IMR-90 (cell line): ENCODE results near the gene EXOSC9. TPM values are rescaled to one million over a fixed set of nuclear protein-coding genes. Genes with fewer than 3 reads are reported as not detected.
A peak's percentile ranks its signal among the peaks of the same experiment; 100 is the strongest.

ENCODE experiments used
- ATAC-seq: fragments of 200-7000 bp; cut with Tn5 transposase; 2 replicates; pipeline ENCODE4 v1.9.1; 2020; ENCODE audit warnings: low read depth, mild to moderate bottlenecking, moderate library complexity
- BruUV-seq: library from RNA; stranded (reverse); fragments of 400-500 nt; replicated peaks from 2 replicates; lab custom pipeline; 2021; lab: Mats Ljungman, UMichigan
- CTCF ChIA-PET: fragments of 300-600 bp; formaldehyde crosslinking; extraction: SDS; loops from one replicate; lab custom pipeline; 2021; ENCODE audit warnings: antibody characterized with exemption; lab: Yijun Ruan, JAX
- POLR2A ChIA-PET: fragments of 300-600 bp; sonication (Branson Sonifier 250); formaldehyde crosslinking; loops from one replicate; lab custom pipeline; 2022; ENCODE audit warnings: antibody characterized with exemption; ENCODE audit not compliant: unreplicated experiment; lab: Charles Lee
- DNase-seq: peaks from one replicate; pipeline ENCODE4 v3.0.0; 2013
- H2AFZ ChIP-seq: replicated peaks from 2 replicates; pipeline ENCODE3; 2013; ENCODE audit warnings: low read length, mild to moderate bottlenecking; ENCODE audit not compliant: poor library complexity
- H2AK5ac ChIP-seq: 2 replicates; pipeline ENCODE4 v1.6.1; 2013; ENCODE audit warnings: low read depth, low read length, inconsistent platforms
- H2AK9ac ChIP-seq: replicated peaks from 2 replicates; pipeline ENCODE3; 2013; ENCODE audit warnings: mild to moderate bottlenecking, low read depth, low read length, moderate library complexity; ENCODE audit not compliant: poor library complexity
- H2BK120ac ChIP-seq: 2 replicates; pipeline ENCODE4 v1.6.1; 2013; ENCODE audit warnings: low read depth, low read length, inconsistent platforms
- H2BK15ac ChIP-seq: 3 replicates; pipeline ENCODE4 v1.6.1; 2013; ENCODE audit warnings: low read depth, low read length, inconsistent platforms
- H2BK20ac ChIP-seq: 2 replicates; pipeline ENCODE4 v1.6.1; 2013; ENCODE audit warnings: low read depth, mild to moderate bottlenecking, inconsistent platforms, low read length, moderate library complexity
- H2BK5ac ChIP-seq: 2 replicates; pipeline ENCODE4 v1.6.1; 2013; ENCODE audit warnings: mild to moderate bottlenecking, low read depth, low read length, inconsistent platforms; ENCODE audit not compliant: poor library complexity, severe bottlenecking
- H3K14ac ChIP-seq: replicated peaks from 2 replicates; pipeline ENCODE4 v1.6.1; 2013; ENCODE audit warnings: low read depth, low read length, inconsistent platforms
- H3K18ac ChIP-seq: 2 replicates; pipeline ENCODE4 v1.6.1; 2013; ENCODE audit warnings: low read depth, low read length, control low read depth
- H3K23ac ChIP-seq: 2 replicates; pipeline ENCODE4 v1.6.1; 2013; ENCODE audit warnings: low read depth, low read length, inconsistent platforms
- H3K27ac ChIP-seq: 2 replicates; pipeline ENCODE4 v1.5.1; 2013; ENCODE audit warnings: mild to moderate bottlenecking, control low read depth, low read length; ENCODE audit not compliant: insufficient read depth
- H3K27me3 ChIP-seq: 2 replicates; pipeline ENCODE4 v1.6.1; 2013; ENCODE audit warnings: low read length; ENCODE audit not compliant: control insufficient read depth, insufficient read depth
- H3K36me3 ChIP-seq: 2 replicates; pipeline ENCODE4 v1.6.1; 2013; ENCODE audit warnings: low read length, mixed read lengths; ENCODE audit not compliant: control insufficient read depth, insufficient read depth
- H3K4ac ChIP-seq: 2 replicates; pipeline ENCODE4 v1.6.1; 2013; ENCODE audit warnings: low read depth, low read length, inconsistent platforms
- H3K4me1 ChIP-seq: 2 replicates; pipeline ENCODE4 v1.6.1; 2013; ENCODE audit warnings: low read length, mixed read lengths; ENCODE audit not compliant: control insufficient read depth, insufficient read depth
- H3K4me2 ChIP-seq: 2 replicates; pipeline ENCODE4 v1.6.1; 2013; ENCODE audit warnings: low read depth, mild to moderate bottlenecking, control low read depth, low read length, moderate library complexity
- H3K4me3 ChIP-seq: 2 replicates; pipeline ENCODE4 v1.5.1; 2013; ENCODE audit warnings: low read depth, mild to moderate bottlenecking, control low read depth, low read length, moderate library complexity; ENCODE audit not compliant: insufficient read depth
- H3K56ac ChIP-seq: 2 replicates; pipeline ENCODE4 v1.6.1; 2013; ENCODE audit warnings: low read length, inconsistent platforms; ENCODE audit not compliant: insufficient read depth; ENCODE audit errors: extremely low read depth
- H3K79me1 ChIP-seq, 2 experiments: 2 replicates each; pipeline ENCODE4 v1.6.1; 2013; ENCODE audit warnings: low read length in 2 of 2, inconsistent platforms in 1 of 2, low read depth in 1 of 2
- H3K9ac ChIP-seq: 2 replicates; pipeline ENCODE4 v1.6.1; 2013; ENCODE audit warnings: low read depth, low read length, control low read depth
- H3K9me1 ChIP-seq: 2 replicates; pipeline ENCODE4 v1.6.1; 2013; ENCODE audit warnings: low read length, inconsistent platforms; ENCODE audit not compliant: insufficient read depth
- H3K9me3 ChIP-seq: 2 replicates; pipeline ENCODE4 v1.6.1; 2013; ENCODE audit warnings: low read length; ENCODE audit not compliant: control insufficient read depth, insufficient read depth
- H4K20me1 ChIP-seq: 2 replicates; pipeline ENCODE4 v1.6.1; 2013; ENCODE audit warnings: low read length, inconsistent platforms; ENCODE audit not compliant: insufficient read depth
- H4K5ac ChIP-seq: 2 replicates; pipeline ENCODE4 v1.6.1; 2013; ENCODE audit warnings: mild to moderate bottlenecking, low read depth, low read length, control low read depth
- H4K8ac ChIP-seq, 2 experiments: 2 replicates each; pipeline ENCODE4 v1.6.1; 2013; ENCODE audit warnings: low read depth in 2 of 2, low read length in 2 of 2, control low read depth in 1 of 2, inconsistent platforms in 1 of 2
- H4K91ac ChIP-seq: 2 replicates; pipeline ENCODE4 v1.6.1; 2013; ENCODE audit warnings: low read depth, low read length, inconsistent platforms; ENCODE audit not compliant: insufficient read depth
- CEBPB ChIP-seq: IDR thresholded peaks from 2 replicates; pipeline ENCODE4 v1.6.1; 2012; ENCODE audit warnings: low read depth, low read length, improper control_type of control experiment
- MAFK ChIP-seq: IDR thresholded peaks from 2 replicates; pipeline ENCODE4 v1.6.1; 2012; ENCODE audit warnings: low read depth, low read length, improper control_type of control experiment
- RAD21 ChIP-seq: IDR thresholded peaks from 2 replicates; pipeline ENCODE4 v1.6.1; 2012; ENCODE audit warnings: low read length, improper control_type of control experiment
- RFX5 ChIP-seq: IDR thresholded peaks from 2 replicates; pipeline ENCODE4 v1.8.0; 2012; ENCODE audit warnings: low read depth, mild to moderate bottlenecking, low read length, moderate library complexity
- WGBS, 2 experiments: methylation state at CpG; one replicate each; pipeline versions ENCODE4 v1.1.5 to v1.1.7; 2013; ENCODE audit warnings: missing lambda C conversion rate in 2 of 2; ENCODE audit not compliant: insufficient read length in 1 of 2; ENCODE audit errors: extremely low coverage in 2 of 2; 5-methylcytosine and 5-hydroxymethylcytosine counted together
- dilution Hi-C: fragments of 300-500 bp; cut with HindIII; formaldehyde crosslinking; loops from one replicate; pipeline ENCODE4 v1.14.3; 2018; ENCODE audit warnings: low sequenced_read_pairs; ENCODE audit not compliant: unreplicated experiment
- in situ Hi-C: fragments of 300-500 bp; cut with MboI; formaldehyde crosslinking; loops from 3 replicates; pipeline ENCODE4 v1.14.3; 2019; ENCODE audit warnings: low sequenced_read_pairs, inconsistent platforms, mixed read lengths
- intact Hi-C: fragments of 100-400 bp; cut with micrococcal nuclease; formaldehyde crosslinking; loops from 2 replicates; pipeline ENCODE4 v1.10.0; 2022
- polyA plus RNA-seq, 3 experiments: library from polyadenylated mRNA; depleted of rRNA; stranded (reverse); fragments of >200 nt; gene quantifications; 2 replicates each; pipeline ENCODE4 v1.2.3, GENCODE V29; 2012; ENCODE audit warnings: low replicate concordance in 1 of 3
- total RNA-seq: library from RNA; depleted of rRNA; stranded (reverse); fragments of >200 nt; gene quantifications from 2 replicates; pipeline ENCODE4 v1.2.3, GENCODE V29; 2012
- TF ChIP-seq, protein P1 (sequence below): conservative IDR thresholded peaks from 2 replicates; pipeline ENCODE4 v1.5.1; 2012; ENCODE audit warnings: mild to moderate bottlenecking, low read depth, low read length, improper control_type of control experiment

Gene EXOSC9
- total and polyA plus RNA-seq, 2 of the 4 experiments (the other 2 are of a cell fraction) = 34.7 to 47.5 TPM

DNA sequence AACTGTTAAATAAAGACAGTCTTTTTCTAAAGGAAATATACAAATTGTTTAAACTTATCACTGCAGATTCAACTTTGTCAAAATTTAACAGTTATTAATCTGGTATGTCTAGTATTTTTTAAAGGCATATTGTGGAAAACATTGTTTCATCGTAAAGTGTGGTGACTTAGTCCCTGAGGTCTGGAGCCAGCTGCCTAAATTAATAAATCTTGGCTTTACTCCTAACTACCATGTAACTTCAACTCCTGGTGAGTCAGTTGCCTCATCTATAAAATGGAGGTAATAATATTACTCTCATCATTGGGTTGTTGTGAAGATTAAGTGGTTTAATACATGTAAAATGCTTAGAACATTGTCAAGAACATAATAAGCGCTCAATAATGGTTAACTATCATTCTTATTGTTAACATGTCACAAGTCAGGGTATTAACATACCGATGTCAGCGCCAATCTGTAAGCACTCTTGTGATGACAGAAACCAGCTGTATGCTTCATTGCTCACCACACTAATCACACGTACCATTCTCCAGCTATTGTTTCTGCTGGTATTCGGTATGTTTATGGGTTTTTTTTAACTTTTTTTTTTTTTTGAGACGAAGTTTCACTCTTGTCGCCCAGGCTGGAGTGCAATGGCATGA is 22.0 kb upstream of the EXOSC9 start:
- Histone ChIP-seq H3K9ac (no peak overlapping the region), H4K20me1 (no peaks in the 10 kb centered on the region), H2BK120ac (peak overlapping the region; percentile 87), H3K4me2 (peak overlapping the region; percentile 15; the same call in 1 of the 2 replicates), H3K4me3 (no peak overlapping the region), H4K8ac (peak overlapping the region in 1 of 2 experiments; percentile 44; a peak in 3 of 4 replicates), H3K18ac (peak overlapping the region; percentile 85; the same call in 1 of the 2 replicates), H2AK9ac (no peak overlapping the region), H3K4ac (peak overlapping the region; percentile 89; the same call in 1 of the 2 replicates), H2BK20ac (peak overlapping the region; percentile 87), H3K36me3 (no peaks in the 10 kb centered on the region), H3K56ac (peak overlapping the region; percentile 60), H4K91ac (peak overlapping the region; percentile 83), H4K5ac (peak overlapping the region; percentile 64; the same call in 1 of the 2 replicates), H3K4me1 (peaks cover 7% of the 10 kb centered on the region), H3K14ac (no peak overlapping the region), H3K27me3 (no peaks in the 10 kb centered on the region), H3K9me1 (peaks cover 3% of the 10 kb centered on the region), H3K23ac (no peak overlapping the region; the same call in 1 of the 2 replicates), H2BK5ac (peak overlapping the region; percentile 99), H2BK15ac (no peak overlapping the region; the same call in 2 of the 3 replicates), H2AK5ac (no peak overlapping the region), H3K27ac (peak overlapping the region; percentile 56), H3K9me3 (no peaks in the 10 kb centered on the region), H3K79me1 (no peaks in the 10 kb centered on the region), H2AFZ (no peak overlapping the region)
- dilution Hi-C loops = no loop called here
- in situ Hi-C loops = no loop called here
- TF ChIP-seq, protein P1, sequence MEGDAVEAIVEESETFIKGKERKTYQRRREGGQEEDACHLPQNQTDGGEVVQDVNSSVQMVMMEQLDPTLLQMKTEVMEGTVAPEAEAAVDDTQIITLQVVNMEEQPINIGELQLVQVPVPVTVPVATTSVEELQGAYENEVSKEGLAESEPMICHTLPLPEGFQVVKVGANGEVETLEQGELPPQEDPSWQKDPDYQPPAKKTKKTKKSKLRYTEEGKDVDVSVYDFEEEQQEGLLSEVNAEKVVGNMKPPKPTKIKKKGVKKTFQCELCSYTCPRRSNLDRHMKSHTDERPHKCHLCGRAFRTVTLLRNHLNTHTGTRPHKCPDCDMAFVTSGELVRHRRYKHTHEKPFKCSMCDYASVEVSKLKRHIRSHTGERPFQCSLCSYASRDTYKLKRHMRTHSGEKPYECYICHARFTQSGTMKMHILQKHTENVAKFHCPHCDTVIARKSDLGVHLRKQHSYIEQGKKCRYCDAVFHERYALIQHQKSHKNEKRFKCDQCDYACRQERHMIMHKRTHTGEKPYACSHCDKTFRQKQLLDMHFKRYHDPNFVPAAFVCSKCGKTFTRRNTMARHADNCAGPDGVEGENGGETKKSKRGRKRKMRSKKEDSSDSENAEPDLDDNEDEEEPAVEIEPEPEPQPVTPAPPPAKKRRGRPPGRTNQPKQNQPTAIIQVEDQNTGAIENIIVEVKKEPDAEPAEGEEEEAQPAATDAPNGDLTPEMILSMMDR = no peak
- no peak for TF ChIP-seq MAFK
- no peak for TF ChIP-seq RAD21
- TF ChIP-seq CEBPB = no peak
- no peak for TF ChIP-seq RFX5
- POLR2A ChIA-PET = no interaction called here
- DNase-seq (peak; percentile 80), ATAC-seq (peak; percentile 62)
- CTCF ChIA-PET = interaction anchor here (0.6 to 1.1 kb wide), 2 partner anchors 20 to 519 kb away, joined by 3 read pairs; no protein-coding TSS in a partner anchor
- no CpG with 5 or more reads among the region's 8 CpGs for WGBS, 2 experiments
- intact Hi-C loops = no loop called here
- BruUV-seq = no TSS peak
